Measurements from ENCODE around the gene FAM72D.
"Not testable (repeated sequence)": the region's sequence is repeated elsewhere in the genome, so short reads cannot be mapped to it uniquely, and the experiment has no call there.

GRCh38 chr1:145058184-145058583 lies 37.6 kb upstream of the FAM72D start:
- TF ChIP-seq CTCF, POLR2A (IDR thresholded peaks at IDR 0.05): not testable (repeated sequence)

Data from right lobe of liver (tissue), 4 donors.